Right lung (tissue), 10 donors: ENCODE results near the gene BMAL1. TPM values are rescaled to one million over a fixed set of nuclear protein-coding genes. Genes with fewer than 3 reads are reported as not detected.
"Not testable (repeated sequence)": the region's sequence is repeated elsewhere in the genome, so short reads cannot be mapped to it uniquely, and the experiment has no call there.

Experiments used
- DNase-seq, 2 donors: peaks; one replicate each; pipeline ENCODE4 v3.0.0-alpha.2; 2013
- long read RNA-seq, 8 donors: transcript quantifications; one replicate each; lab custom pipeline, GENCODE V29; 2026
- polyA plus RNA-seq, 5 donors: library from polyadenylated mRNA; unstranded; fragments of 120-200 nt; gene quantifications; one replicate each; pipeline versions ENCODE4 v1.2.1 to v1.2.3, GENCODE V29; 2013; ENCODE audit warnings: inconsistent platforms in 1 of 5, low replicate concordance in 1 of 5; ENCODE audit not compliant: insufficient read length in 5 of 5, insufficient read depth in 1 of 5

Gene BMAL1
- 10 to 100 TPM in 4 of 5 donors, 1 to 10 TPM in 1; 9.1 to 14.4 (median 12.0) TPM for polyA plus RNA-seq
- long read RNA-seq, donor 1, result 0 reads
- long read RNA-seq, donor 2, result 0 reads
- long read RNA-seq, donor 3, result 0 reads
- long read RNA-seq, donor 4, partial matches to known transcripts, result 0 of 1 reads
- long read RNA-seq, donor 4, other reads (novel, unspliced or antisense), result 0 of 1 reads
- long read RNA-seq, donor 5, result 0 reads
- long read RNA-seq, donor 6, result 0 reads
- long read RNA-seq, donor 7, partial matches to known transcripts, result 0 of 1 reads
- long read RNA-seq, donor 7, other reads (novel, unspliced or antisense), result 0 of 1 reads
- long read RNA-seq, donor 8, partial matches to known transcripts, result 0 of 5 reads
- long read RNA-seq, donor 8, other reads (novel, unspliced or antisense), result 5 of 5 reads

DNA sequence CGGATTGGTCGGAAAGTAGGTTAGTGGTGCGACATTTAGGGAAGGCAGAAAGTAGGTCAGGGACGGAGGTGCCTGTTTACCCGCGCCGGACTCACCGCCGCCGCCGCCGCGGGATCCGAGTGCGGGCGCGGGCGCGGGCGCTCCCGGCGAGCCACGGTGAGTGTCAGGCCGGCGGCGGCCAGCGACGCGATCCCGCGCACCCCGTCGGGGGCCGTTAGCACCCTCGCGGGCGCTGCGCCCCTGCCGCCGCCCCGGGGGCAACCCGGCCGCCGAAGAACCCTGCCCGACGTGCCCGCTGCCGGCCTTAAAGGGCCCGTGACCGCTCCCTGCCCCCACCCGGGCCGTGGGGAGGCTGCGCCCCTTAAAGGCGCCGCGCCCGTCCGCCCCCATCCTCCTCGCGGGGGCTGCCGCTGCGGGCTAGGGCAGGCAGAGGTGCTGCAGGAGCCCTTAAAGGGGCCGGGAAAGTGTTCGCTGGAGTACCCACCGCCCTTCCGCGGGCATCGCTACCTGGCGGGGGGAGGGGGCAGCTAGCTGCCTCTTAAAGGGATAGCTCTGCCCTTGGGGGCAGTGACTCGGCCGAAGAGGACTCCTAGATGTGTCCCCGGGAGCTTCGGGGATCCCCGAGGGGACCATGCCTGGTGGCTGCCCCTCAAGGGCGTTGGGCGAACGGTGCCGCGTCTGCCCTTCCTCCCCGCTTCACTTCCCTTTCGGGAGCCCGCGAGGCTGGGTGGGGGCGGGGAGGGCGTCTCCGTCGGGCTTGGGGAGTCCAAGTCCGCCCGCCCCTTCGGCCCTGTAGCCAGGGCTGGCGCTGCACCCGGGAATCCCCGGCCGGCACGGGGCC is at the start of gene BMAL1:
Gene BMAL1 (plus strand): TSS at position 23 of the 841 bp plus-strand sequence. CDS start 76,519 bp downstream, outside the sequence.
- DNase-seq, result no peak

DNA sequence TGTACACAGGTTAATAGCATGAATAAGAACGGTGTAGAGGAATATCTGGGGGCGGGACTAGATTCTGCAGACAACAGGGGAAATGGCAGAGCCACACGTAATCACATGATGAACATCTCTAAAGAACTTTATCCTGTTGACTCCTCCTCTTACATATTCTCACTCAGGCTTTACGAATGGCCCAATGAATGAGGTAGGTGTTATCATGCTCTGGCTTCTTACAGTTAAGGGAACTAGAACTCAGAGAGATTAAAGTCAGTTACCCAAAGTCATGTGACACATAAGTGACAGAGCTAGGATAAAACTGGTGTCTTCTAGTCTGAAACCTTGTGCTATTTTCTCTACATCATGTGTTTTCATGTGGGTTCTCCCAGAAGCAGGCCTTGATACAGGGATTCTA is 49.0 kb upstream of the BMAL1 start:
- DNase-seq, result no peak

DNA sequence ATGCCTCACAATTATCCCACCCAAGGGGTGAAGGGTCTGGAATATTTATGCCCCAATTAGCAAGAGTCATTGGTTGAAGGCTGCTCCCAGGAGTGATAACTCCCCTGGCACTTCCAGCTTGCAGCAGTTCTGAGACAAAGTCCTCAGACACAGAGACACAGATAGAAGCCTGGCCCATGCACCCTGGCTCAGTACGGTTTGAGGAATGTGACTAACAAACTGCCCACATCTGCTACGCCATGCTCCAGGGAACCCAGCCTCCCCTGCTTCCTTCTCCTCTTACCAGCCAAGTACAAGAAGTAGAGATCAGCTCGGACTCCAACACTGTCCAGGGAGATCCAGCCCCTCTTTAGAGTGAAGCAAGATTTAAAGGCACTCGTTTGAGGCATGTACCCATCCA is 48.5 kb upstream of the BMAL1 start:
- no peak for DNase-seq

DNA sequence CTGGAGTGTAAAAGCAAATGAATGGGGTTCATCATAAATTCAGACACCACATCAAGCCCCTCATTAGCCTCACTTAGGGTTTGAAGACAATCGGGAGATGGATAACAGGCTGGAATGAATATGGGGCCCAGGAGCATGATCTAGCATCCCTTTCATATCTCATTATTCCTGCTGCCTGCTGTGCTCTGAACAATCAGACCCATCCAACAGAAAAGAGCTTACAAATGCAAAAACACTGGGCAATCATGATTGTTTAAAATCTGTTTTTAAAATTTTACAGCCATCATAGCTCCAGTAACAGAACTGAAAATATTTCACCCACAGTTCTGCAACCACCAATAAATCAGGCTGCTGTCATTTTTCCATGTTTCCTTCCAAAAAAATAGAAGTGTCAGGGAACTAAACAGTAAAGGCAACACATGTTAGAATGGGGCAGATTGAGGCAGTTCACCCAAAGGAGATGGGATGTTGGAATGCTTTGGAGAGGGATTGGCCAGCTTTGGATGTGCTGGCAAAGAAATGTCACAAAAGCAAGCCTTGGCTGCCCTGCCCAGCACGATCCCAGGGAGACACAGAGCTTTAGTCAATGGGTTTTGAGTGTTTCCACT is 47.8 kb upstream of the BMAL1 start:
- DNase-seq, result peak; percentile 66

DNA sequence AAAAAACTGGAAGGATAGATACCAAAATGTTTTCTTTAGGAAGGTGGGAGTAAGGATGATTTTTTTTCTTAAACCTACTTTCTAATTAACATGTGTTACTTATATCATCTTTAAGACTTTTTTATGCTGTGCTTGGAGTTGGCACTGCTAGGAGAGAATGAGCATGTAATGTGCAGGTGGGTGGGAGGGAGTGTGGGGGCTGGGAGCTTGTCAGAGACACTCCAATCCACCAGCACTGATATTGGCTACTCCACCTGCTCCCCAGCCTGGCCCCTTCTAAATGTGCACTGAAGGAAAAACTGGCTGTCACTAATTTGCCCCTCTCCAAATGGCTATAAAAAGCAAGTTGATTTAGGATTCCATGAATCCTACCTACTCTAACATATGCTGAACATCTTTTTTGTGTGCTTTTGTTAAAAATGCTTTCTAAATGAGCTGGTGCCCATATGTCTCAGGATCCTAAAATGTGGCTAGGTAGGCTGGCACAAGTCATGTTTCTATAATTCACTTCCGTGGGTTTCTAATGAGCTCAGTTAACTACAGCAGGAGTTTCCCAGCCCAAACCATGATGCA is 44.3 kb upstream of the BMAL1 start:
- DNase-seq, result no peak

DNA sequence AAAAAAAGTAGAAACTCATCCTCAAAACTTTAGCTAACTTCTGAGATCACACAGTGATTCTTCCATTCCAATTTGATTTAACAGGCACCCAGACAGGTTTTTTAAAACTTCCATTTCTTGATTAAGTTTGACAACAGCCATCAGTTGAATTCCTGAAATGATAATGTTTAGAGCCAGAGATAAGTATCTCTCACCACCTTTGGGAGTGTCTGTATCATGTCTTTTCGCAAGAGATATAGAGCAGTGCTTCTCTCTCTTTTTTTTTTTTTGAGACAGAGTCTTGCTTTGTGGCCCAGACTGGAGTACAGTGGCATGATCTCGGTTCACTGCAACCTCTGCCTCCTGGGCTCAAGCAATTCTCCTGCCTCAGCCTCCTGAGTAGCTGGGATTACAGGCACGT is 41.7 kb upstream of the BMAL1 start:
- no peak for DNase-seq

DNA sequence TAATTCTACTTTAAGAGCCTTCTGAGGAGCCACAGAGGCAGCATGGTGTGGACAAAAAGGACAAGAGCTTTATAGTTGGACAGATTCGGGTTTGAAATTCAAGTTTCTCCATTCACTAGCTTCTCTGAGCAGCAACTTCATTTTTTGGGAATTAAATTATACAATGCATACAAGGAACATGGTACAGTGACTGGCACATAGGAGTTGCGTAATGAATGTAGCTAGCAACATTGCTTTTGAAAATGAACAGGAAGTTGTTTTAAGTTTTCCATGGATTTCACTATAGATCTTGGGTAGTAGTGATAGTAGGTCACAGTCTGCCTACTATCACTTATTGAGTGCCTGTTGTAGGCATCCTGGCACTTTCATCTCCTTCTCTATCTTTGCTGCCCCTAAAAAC is 41.0 kb upstream of the BMAL1 start:
- no peak for DNase-seq

DNA sequence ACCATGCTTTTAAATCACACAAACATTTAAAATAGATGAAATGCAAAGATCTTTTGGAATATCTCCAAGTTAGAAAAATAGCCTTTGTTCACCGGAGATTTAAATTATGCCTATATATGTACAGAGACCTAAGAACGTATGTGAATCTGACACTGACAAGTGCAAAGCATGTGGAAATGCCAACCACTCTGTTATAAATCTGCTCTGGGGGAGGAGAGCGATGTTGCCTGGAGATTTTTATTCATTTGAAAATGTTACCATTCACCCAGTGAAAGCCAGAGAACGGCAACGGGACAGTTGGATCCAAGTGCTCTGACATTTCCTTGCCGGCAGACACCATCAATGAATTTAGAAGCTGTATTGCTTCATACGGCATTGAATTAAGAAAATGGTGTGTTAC is 39.8 kb upstream of the BMAL1 start:
- no peak for DNase-seq

DNA sequence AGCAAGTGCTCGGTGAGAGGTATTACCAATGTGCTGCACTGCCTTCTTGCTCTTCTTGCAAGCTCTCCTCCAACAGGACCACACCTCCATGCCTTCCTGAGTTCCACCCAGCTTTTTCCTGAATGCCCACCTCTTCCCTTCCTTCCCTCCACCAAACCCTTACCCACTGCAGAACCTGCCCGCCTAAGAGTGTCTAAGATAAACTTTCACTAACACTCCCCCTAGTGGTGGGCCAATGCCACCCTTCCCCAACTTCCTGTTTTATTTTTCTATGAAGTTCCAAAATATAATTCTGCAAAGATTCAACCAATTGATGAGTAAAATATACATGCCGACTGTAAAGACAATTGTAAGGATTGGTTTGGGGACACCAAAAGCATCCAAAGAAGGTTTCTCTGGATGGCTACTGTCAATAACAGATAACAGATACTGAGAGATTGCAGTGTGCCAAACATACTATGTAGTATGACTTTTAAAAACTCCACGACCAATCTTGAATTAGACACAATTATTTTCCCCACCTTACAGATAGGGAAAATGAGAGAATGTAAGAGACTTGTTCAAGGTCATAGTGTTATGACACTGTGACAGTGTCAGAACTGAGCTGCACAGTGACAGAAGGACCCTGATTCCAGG is 38.6 kb upstream of the BMAL1 start:
- no peak for DNase-seq

DNA sequence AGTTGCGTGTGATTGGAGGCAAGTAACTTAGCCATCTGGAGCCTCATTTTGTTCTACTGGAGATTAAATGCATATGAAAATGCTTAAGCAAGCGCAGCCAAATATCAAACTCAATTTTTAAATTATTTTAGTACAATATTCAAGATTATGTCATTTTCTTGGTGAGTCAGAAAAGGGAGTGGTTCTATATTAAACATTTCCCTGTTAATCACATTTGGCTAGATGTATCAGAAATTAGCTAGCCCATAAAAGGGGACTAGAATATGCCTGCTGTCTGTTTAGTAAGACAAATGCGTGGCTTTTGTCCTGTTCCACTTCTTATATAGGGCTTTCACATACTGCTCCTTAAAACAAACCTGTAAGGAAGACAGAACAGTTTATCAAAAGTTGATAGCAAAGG is 35.0 kb upstream of the BMAL1 start:
- no peak for DNase-seq

DNA sequence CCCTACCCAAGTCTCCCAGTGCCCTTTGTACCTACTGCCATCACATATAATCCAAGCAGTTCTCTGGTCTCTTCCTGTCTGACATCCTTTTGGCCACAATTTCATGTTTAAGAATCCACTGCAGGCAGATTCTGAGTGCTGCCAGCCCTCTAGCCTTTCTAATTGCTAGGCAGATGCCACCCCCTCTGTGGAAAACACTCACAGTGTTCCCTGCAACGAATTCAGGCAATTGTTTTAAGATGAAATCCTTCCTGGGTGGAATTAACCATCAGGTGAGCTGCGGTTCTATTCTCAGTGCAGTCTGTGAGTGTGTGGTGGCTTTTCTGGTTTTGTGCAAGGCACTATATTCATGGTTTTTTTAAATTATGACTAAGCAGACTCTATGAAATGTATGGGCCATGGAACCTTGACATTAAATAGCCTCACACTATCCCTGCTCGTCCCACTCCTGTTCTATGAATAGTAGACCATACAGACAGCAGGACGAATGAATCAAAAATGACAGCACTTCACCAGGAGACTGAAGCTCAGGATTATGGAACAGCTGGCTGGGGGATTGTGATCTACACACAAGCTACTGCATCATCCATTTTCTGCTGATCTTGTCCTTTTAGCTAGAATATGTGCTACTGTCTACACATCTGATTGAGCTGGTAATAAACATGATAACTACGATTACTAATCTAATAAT is 29.8 kb upstream of the BMAL1 start:
- no peak for DNase-seq

DNA sequence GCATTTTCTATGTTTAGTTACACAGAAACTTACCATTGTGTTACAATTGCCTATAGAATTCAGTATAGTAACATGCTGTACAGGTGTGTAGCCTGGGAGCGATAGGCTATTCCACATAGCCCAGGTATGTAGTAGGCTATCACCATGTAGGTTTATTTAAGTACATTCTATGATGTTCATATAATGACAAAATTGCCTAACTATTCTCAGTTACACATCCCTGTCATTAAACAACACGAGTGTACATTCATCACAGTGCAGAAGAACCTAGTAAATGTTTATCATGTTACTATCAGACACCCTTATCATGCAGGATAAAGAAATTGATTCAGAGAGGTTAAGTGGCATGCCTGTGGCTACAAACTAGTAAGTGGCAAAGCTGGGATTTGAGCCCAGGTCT is 28.4 kb upstream of the BMAL1 start:
- no peak for DNase-seq

DNA sequence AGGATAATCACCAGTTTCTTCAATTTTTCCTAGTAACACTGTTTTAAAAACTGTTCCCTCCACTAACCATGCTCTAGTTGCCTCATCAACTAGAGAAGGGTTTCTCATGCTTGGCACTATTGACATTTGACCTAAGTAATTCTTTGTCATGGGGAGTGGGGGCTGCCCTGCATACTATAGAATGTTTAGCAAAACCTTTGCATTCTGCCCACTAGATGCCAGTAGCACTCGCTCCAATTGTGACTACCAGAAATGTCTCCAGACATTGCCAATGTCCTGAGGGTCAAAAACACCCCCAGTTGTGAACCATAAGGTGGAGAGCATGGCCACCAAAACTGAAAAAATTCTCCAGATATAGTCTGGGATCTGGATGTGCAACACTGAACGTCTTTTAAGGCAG is 27.6 kb upstream of the BMAL1 start:
- DNase-seq, result no peak

DNA sequence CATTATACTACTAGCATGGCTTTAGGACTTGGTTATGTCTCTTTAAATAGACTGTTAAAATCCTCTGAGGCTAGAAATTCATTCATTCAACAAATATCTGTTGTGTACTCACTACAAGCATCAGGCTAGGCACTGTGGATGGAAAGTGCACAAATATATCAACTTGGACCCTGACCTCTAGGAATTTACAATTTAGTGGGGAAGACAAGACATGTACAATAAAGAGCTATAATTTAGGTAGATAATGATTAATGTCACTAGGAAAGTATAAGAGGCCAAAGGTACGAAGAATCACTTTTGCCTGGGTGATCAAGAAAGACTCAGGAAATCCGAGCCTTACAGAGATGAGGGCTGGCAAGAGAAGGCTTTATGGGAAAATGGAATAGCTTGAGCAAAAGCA is 25.6 kb upstream of the BMAL1 start:
- DNase-seq, result no peak

DNA sequence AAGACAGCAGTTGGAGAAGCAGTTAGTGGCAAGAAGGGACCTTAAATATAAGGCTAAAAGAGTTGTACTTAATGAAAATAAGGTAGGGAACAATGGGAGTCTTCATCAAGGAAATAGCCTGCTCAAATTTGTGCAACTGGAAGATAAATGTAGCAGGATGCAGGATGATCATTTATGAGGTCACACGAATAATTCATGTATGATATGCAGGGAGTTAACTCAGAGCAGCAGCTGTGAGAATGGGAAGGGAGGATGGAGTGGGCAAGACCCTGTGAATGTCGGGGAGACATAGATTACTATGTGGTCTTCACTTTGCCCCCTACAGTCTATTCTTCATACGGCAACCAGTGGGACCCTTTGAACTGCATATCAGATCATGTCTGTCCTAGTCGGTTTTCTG is 25.2 kb upstream of the BMAL1 start:
- DNase-seq, result no peak

DNA sequence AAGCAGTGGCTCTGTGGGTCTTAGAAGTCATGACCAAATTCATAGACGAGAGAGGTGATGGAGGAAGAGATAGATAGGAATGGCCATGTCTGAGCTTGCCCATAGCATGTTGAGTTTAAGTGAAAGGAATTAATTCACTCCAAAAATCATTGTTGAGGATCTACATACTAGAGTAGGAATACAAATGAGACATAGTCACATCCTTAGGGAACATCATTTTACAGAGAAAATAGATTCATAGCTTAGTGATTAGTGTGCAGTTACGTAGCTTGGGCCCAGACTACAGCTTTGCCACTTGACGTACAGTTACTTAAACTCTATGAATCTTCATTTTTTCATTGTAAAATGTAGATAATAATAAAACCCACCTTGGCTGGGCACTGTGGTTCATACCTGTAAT is 21.4 kb upstream of the BMAL1 start:
- no peak for DNase-seq

DNA sequence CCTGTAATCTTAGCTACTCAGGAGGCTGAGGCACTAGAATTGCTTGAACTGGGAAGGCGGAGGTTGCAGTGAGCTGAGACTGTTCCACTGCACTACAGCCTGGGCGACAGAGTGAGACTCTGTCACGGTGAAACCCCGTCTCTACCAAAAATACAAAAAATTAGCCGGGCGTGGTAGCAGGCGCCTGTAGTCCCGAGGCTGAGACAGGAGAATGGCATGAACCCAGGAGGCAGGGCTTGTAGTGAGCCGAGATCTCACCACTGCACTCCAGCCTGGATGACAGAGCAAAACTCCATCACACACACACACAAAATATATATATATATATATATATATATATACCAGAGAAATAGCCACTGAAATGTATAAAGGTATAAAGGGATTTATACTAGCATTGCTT is 19.5 kb upstream of the BMAL1 start:
- DNase-seq, result not testable (repeated sequence)

DNA sequence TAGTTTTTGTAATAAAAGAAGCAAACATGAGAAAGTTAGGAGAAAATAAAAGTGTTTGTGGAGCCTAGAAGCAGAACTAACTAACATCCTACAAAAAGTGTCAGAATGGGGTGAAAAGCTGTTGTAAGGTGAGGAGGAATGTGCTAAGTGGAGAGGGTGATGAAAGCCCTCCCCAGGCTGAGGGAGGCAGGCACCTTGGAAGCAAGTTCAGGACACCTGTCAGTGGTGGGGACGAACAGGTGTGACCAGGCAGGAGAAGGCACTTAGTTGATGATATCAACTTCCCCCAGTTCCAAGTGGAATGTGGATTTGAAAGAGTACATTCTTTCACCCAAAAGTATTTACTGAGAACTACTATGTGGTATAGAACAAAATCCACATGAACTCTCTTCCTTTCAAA is 18.7 kb upstream of the BMAL1 start:
- DNase-seq, result no peak

DNA sequence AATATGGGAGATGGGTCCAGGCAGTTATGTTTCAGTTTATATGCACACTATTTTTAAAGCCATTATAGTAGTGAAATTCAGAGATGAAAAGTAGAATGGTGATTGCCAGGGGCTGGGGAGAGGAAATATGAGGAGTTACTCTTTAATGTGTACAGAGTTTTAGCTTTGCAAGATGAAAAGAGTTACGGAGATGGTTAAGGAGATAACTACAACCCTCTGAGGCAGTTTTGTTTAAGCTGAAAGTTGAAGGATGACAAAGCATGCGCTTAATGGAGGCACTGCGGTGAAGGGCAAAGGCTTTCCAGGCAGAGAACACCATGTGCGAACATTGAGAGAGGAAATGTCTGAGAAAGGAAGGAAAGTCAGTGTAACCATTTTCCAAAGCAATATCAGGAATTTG is 18.2 kb upstream of the BMAL1 start:
- DNase-seq, result no peak

DNA sequence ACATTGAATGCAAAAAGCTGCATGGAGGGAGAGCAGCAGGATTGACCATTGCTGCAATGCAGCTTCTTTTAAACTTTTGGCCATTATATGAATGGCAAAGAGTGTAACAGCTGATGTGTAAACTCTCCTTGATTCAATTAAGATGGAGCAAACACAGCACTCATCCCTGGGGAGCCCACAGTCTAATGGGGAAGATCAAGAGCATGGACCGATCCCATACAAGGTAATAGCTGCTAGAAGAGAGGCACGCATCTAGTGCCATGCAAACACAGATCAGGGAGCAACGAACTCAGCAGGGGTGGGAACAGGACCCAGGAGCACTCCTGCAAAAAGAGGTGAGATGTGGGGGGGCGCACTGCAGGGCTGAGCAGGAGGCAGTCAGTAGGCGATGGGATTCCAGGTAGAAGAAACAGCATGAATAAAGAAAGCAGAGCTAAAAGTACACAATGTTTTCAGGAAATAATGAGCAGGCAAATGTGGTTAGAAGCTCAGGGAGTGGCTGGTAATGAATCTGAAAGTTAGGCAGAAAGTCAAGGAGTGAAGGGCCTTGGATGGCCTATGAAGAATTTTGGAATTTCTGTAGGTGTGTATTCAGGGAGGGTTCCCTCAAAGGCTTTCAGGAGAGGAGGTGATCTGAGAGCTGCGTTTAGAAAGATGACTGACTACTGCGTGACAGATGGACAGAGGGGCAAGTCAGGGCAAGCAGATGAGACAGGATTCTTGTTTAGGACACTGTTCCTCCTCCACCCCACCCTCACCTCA is 17.2 kb upstream of the BMAL1 start:
- no peak for DNase-seq
